HL-60 (cell line): ENCODE results near the gene CDYL2.

Source experiments
- CTCF ChIP-seq: IDR thresholded peaks from one replicate; pipeline ENCODE4 v1.5.1; 2011; ENCODE audit warnings: low read length, control low read depth, inconsistent platforms; ENCODE audit not compliant: insufficient read depth
- GABPA ChIP-seq: IDR thresholded peaks from 2 replicates; pipeline ENCODE4 v1.6.1; 2012; ENCODE audit warnings: low read depth
- POLR2AphosphoS5 ChIP-seq: IDR thresholded peaks from 2 replicates; pipeline ENCODE4 v1.6.1; 2012; ENCODE audit warnings: low read depth
- SPI1 ChIP-seq: IDR thresholded peaks from 2 replicates; pipeline ENCODE4 v1.6.1; 2012; ENCODE audit warnings: low read depth, mild to moderate bottlenecking, borderline replicate concordance
- TF ChIP-seq, protein P1 (sequence below): IDR thresholded peaks from 2 replicates; pipeline ENCODE4 v1.6.1; 2012; ENCODE audit warnings: low read depth; ENCODE audit not compliant: insufficient replicate concordance

DNA sequence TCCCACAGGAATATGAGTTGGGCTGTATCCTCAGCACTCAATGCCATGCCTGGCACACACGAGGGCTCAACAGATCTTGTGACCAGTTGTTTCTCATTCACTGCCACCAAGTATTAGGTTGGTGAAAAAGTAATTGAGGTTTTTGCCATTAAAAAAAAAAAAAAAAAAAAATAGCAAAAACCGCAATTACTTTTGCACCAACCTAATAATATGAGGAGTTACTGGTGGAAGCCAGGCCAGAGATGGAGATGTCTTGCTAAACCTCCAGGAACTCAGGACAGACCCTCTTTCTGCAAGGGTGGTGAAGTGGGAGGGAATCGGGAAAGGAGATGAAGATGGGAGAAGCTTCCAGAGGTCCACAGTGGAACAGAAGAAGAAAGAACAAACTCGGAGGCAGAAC is 139.0 kb downstream of the CDYL2 start:
- TF ChIP-seq CTCF = no peak
- TF ChIP-seq POLR2AphosphoS5 = no peak
- no peak for TF ChIP-seq GABPA
- TF ChIP-seq, protein P1, sequence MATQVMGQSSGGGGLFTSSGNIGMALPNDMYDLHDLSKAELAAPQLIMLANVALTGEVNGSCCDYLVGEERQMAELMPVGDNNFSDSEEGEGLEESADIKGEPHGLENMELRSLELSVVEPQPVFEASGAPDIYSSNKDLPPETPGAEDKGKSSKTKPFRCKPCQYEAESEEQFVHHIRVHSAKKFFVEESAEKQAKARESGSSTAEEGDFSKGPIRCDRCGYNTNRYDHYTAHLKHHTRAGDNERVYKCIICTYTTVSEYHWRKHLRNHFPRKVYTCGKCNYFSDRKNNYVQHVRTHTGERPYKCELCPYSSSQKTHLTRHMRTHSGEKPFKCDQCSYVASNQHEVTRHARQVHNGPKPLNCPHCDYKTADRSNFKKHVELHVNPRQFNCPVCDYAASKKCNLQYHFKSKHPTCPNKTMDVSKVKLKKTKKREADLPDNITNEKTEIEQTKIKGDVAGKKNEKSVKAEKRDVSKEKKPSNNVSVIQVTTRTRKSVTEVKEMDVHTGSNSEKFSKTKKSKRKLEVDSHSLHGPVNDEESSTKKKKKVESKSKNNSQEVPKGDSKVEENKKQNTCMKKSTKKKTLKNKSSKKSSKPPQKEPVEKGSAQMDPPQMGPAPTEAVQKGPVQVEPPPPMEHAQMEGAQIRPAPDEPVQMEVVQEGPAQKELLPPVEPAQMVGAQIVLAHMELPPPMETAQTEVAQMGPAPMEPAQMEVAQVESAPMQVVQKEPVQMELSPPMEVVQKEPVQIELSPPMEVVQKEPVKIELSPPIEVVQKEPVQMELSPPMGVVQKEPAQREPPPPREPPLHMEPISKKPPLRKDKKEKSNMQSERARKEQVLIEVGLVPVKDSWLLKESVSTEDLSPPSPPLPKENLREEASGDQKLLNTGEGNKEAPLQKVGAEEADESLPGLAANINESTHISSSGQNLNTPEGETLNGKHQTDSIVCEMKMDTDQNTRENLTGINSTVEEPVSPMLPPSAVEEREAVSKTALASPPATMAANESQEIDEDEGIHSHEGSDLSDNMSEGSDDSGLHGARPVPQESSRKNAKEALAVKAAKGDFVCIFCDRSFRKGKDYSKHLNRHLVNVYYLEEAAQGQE = no peak
- no peak for TF ChIP-seq SPI1
